ENCODE data around the gene HDGFL1.

DNA sequence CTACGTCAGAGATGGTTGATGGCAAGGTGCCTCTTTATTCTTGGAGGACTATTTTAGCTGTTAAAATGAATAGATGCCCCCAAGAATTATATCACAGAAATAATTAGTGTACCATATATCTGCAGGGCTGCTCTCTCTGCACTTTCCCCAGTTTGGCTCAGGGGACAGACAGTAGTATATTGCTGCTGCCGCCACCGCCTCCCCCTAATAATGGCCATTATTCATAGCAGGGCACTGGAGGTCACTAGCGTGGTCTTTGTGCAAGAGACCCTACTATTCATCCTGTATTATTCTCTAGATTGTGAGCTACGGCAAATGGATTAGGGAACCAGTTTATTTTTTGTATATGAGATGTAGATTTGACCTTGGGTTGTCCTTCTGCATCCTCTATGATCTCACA is 11.0 kb downstream of the HDGFL1 start:
- TF ChIP-seq, protein P1, sequence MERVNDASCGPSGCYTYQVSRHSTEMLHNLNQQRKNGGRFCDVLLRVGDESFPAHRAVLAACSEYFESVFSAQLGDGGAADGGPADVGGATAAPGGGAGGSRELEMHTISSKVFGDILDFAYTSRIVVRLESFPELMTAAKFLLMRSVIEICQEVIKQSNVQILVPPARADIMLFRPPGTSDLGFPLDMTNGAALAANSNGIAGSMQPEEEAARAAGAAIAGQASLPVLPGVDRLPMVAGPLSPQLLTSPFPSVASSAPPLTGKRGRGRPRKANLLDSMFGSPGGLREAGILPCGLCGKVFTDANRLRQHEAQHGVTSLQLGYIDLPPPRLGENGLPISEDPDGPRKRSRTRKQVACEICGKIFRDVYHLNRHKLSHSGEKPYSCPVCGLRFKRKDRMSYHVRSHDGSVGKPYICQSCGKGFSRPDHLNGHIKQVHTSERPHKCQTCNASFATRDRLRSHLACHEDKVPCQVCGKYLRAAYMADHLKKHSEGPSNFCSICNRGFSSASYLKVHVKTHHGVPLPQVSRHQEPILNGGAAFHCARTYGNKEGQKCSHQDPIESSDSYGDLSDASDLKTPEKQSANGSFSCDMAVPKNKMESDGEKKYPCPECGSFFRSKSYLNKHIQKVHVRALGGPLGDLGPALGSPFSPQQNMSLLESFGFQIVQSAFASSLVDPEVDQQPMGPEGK (CRISPR knock-in tag; IDR thresholded peaks at IDR 0.05; ENCODE audit: borderline replicate concordance) = no peak
- TF ChIP-seq TCF4 (CRISPR knock-in tag; IDR thresholded peaks at IDR 0.05; ENCODE audit: borderline replicate concordance) (no peak), PPARA (CRISPR knock-in tag; IDR thresholded peaks at IDR 0.05; ENCODE audit: borderline replicate concordance) (no peak), BACH2 (CRISPR knock-in tag; IDR thresholded peaks at IDR 0.05; ENCODE audit: borderline replicate concordance) (no peak), ARNTL (CRISPR knock-in tag; IDR thresholded peaks at IDR 0.05; ENCODE audit: borderline replicate concordance, low read depth) (no peak), ZNF8 (CRISPR knock-in tag; IDR thresholded peaks at IDR 0.05) (no peak), SNAI2 (CRISPR knock-in tag; IDR thresholded peaks at IDR 0.05) (no peak), ESRRG (CRISPR knock-in tag; IDR thresholded peaks at IDR 0.05) (no peak)
- TF ChIP-seq, protein P2, sequence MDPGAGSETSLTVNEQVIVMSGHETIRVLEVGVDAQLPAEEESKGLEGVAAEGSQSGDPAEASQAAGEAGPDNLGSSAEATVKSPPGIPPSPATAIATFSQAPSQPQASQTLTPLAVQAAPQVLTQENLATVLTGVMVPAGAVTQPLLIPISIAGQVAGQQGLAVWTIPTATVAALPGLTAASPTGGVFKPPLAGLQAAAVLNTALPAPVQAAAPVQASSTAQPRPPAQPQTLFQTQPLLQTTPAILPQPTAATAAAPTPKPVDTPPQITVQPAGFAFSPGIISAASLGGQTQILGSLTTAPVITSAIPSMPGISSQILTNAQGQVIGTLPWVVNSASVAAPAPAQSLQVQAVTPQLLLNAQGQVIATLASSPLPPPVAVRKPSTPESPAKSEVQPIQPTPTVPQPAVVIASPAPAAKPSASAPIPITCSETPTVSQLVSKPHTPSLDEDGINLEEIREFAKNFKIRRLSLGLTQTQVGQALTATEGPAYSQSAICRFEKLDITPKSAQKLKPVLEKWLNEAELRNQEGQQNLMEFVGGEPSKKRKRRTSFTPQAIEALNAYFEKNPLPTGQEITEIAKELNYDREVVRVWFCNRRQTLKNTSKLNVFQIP (CRISPR knock-in tag; IDR thresholded peaks at IDR 0.05; ENCODE audit: borderline replicate concordance, low read depth) = no peak

All from SK-N-SH treated with all-trans-retinoic acid at 6 μM for 48 hours (cell line).